ENCODE results near the gene NDUFB1. TPM values are rescaled to one million over a fixed set of nuclear protein-coding genes. Genes with fewer than 3 reads are reported as not detected.

Gene NDUFB1
- total RNA-seq = 100 to 1,000 TPM; 290 to 306 TPM

GRCh38 chr14:92121670-92122350 lies at the start of gene NDUFB1, which contains the start of gene CPSF2:
TSS of gene NDUFB1 (minus strand) at chr14:92121706. CDS start at chr14:92117637, 4,069 bp downstream.
TSS of gene CPSF2 (plus strand) at chr14:92121969. CDS start at chr14:92130985, 9,016 bp downstream.

DNA sequence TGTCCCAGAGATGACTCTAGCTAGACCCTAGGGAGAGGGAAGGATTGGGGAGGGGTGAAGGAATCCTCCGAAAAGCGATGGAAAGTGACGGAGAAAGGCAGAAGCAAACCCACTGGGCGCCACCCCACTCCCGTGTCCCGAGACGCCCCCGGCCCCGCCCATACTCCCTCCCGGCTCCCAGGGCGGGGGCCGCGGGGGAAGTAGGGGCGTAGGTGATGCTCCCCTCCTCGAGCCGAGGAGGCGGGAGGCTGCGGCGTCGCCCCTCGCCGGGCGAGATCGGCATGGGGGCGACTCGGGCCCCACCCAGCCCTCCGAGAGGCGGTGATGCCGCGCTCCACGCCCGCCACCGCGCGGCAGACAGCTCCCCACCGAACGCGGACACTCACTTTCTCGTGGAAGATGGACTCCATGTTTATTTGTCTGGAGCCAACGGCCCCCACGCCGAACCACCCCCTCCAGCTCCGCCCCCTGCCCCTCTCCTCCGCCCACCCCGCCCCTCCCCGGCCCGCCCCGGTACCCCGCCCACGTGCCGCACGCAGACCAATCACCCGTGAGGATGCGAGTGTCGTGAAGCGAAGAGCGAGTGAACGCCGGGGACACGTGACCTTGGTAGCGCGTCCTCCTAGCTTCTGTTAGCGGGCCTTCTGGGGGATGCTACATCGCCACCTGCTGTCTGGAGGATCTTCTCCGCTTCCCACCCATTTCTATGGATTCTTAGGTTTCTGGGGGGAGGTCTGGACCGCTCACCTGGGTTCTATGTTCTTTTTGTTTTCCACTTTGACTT lies 15.2 kb downstream of the NDUFB1 start, which contains the start of gene ATXN3:
TSS of gene ATXN3 (minus strand) at position 440 of the 784 bp plus-strand sequence. CDS start at position 410, 30 bp downstream.

Other genes with a start within 250 kb of the NDUFB1 start
- gene FBLN5, start 174.0 kb downstream of the NDUFB1 start, total RNA-seq = 1 to 10 TPM; 8.6 to 8.7 TPM
- 10 to 100 TPM in 1 of 2 donors, 1 to 10 TPM in 1; 9.0 to 26.2 TPM for gene TRIP11, start 81.6 kb downstream of the NDUFB1 start, total RNA-seq
- gene ATXN3, start 15.1 kb downstream of the NDUFB1 start, total RNA-seq = 10 to 100 TPM; 15.3 to 33.7 TPM
- 10 to 100 TPM; 54.3 to 63.7 TPM for gene CPSF2, start 263 bp upstream of the NDUFB1 start, total RNA-seq
- gene SLC24A4, start 201.5 kb upstream of the NDUFB1 start, total RNA-seq = 1 to 10 TPM; 1.3 to 3.4 TPM

Measured in melanocyte of skin (primary cell).